H1 (cell line): ENCODE results near the gene DIP2C. TPM values are rescaled to one million over a fixed set of nuclear protein-coding genes. Genes with fewer than 3 reads are reported as not detected.

Experiments used
- BCL11A ChIP-seq, 2 experiments: IDR thresholded peaks; one replicate each; pipeline ENCODE4 v1.6.1; 2011; ENCODE audit warnings: low read depth in 2 of 2, low read length in 2 of 2, mild to moderate bottlenecking in 2 of 2
- CBX8 ChIP-seq: fragments of 300-800, 300-1000 bp; sonication (generic); IDR thresholded peaks from 2 replicates; pipeline ENCODE4 v1.7.1; 2016; ENCODE audit warnings: low read depth, low read length, borderline replicate concordance
- KDM1A ChIP-seq: fragments of 200-600, 300-600 bp; sonication (generic); IDR thresholded peaks from 2 replicates; pipeline ENCODE4 v1.7.1; 2016; ENCODE audit warnings: mild to moderate bottlenecking, low read length, borderline replicate concordance
- POU5F1 ChIP-seq: IDR thresholded peaks from 2 replicates; pipeline ENCODE4 v1.6.1; 2011; ENCODE audit warnings: low read depth, mild to moderate bottlenecking, low read length, moderate library complexity
- RNF2 ChIP-seq: fragments of 200-900, 300-1000 bp; sonication (generic); IDR thresholded peaks from 2 replicates; pipeline ENCODE4 v1.7.1; 2016; ENCODE audit warnings: borderline replicate concordance, low read depth, mild to moderate bottlenecking, antibody characterized with exemption, low read length; ENCODE audit not compliant: poor library complexity, severe bottlenecking; ENCODE audit errors: missing control alignments
- TAF1 ChIP-seq: IDR thresholded peaks from 2 replicates; pipeline ENCODE4 v1.6.1; 2011; ENCODE audit warnings: mild to moderate bottlenecking, low read depth, low read length
- polyA plus RNA-seq, 7 experiments: library from polyadenylated mRNA; depleted of rRNA in 3 of 7; stranded (reverse) in 5 of 7; unstranded in 2 of 7; fragments of >200 nt in 5 of 7; fragments of 200-250 nt in 2 of 7; gene quantifications; 1 replicate in 5 of 7; 2 replicates in 1 of 7; 4 replicates in 1 of 7; pipeline versions ENCODE4 v1.2.1 to v1.2.3, GENCODE V29; 2011 to 2013; ENCODE audit warnings: missing spikeins in 2 of 7, mixed read lengths in 2 of 7
- total RNA-seq: library from RNA; stranded (reverse); fragmentation: NEBNext Ultra II Directional; extraction: Animal tissue kit (Norgen Biotek cat#: 25700); gene quantifications from 2 replicates; pipeline ENCODE4 v1.2.1, GENCODE V29; 2021

DIP2C gene
- total and polyA plus RNA-seq, 2 of the 8 experiments (the other 6 are each of a cell fraction or from before 2014, with no cell fraction given) = 3.8 to 9.3 TPM

DNA sequence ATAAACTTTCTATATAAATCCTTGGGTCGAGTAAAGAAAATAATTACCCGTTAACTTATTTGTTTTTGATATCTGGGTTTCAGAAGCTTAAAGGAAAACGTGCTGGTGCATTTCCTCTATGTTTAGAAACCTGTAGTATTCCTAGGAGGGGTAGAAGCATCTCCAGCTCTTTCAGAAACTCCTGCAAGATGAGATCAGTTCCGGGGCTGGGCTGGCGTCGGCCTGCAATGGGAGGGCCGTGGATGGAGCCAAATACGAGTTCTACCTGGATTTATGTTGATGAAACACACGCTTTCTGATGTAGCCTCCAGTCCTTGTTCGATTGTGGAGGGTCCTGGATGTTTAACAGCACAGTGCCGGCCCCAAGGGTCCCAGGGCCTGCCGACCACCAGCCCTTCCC lies 35.8 kb upstream of the DIP2C start (continued):
- TF ChIP-seq BCL11A (IDR thresholded peaks at IDR 0.05; ENCODE audit: low read depth in 2 of 2, low read length in 2 of 2) (no peak), RNF2 (no peak), KDM1A (no peak), CBX8 (no peak), POU5F1 (no peak), TAF1 (no peak)
